Pancreas (tissue), 10 donors: ENCODE measurements around the gene IRX3. TPM values are rescaled to one million over a fixed set of nuclear protein-coding genes. Genes with fewer than 3 reads are reported as not detected.
"Not testable (repeated sequence)": the region's sequence is repeated elsewhere in the genome, so short reads cannot be mapped to it uniquely, and the experiment has no call there.

Experiments used
- ATAC-seq, 4 donors: fragments of 200-7000 bp; cut with Tn5 transposase; one replicate each; pipeline versions ENCODE4 v1.8.0 to v1.9.1; 2020; ENCODE audit warnings: mild to moderate bottlenecking in 4 of 4, moderate library complexity in 4 of 4
- DNase-seq, 6 donors: peaks; one replicate each; pipeline ENCODE4 v3.0.0-alpha.2; 2020
- FAIRE-seq: peaks from 2 replicates; lab custom pipeline; 2012; peaks lifted over from hg19 to GRCh38; lab: Jason Lieb, UNC
- H3K27ac ChIP-seq, 4 donors: fragments of 200-600 bp; sonication (generic); 1 replicate in 3 of 4; 2 replicates in 1 of 4; pipeline versions ENCODE4 v1.5.0 to v1.8.0; 2020
- H3K27me3 ChIP-seq, 4 donors: fragments of 200-600 bp; one replicate each; pipeline ENCODE4 v1.8.0; 2021
- H3K36me3 ChIP-seq, 3 donors: fragments of 200-600 bp; sonication (generic) in 1 of 3; one replicate each; pipeline versions ENCODE4 v1.5.0 to v1.8.0; 2020 to 2021
- H3K4me1 ChIP-seq, 3 donors: fragments of 200-600 bp; one replicate each; pipeline ENCODE4 v1.8.0; 2021
- H3K4me3 ChIP-seq, 4 donors: fragments of 200-600 bp; sonication (generic) in 2 of 4; one replicate each; pipeline versions ENCODE4 v1.5.0 to v1.8.0; 2020 to 2021
- H3K9me3 ChIP-seq, 4 donors: fragments of 200-600 bp; one replicate each; pipeline ENCODE4 v1.8.0; 2021
- CTCF ChIP-seq, 4 donors: fragments of 200-600 bp; sonication (generic) in 3 of 4; IDR thresholded peaks; one replicate each; pipeline versions ENCODE4 v1.5.0 to v1.8.0; 2021; ENCODE audit warnings: antibody characterized with exemption in 4 of 4
- WGBS, 2 donors: extraction: QIAGEN DNeasy Blood & Tissue Kit; methylation state at CpG; one replicate each; pipeline ENCODE4 v1.1.7; 2013; 5-methylcytosine and 5-hydroxymethylcytosine counted together
- intact Hi-C, 3 donors: fragments of 100-400 bp; cut with DNase I; formaldehyde crosslinking; loops; one replicate each; pipeline versions ENCODE4 v1.11.1 to v1.14.2; 2022
- polyA plus RNA-seq, 2 donors: library from polyadenylated mRNA; stranded (reverse); fragments of 200-250 nt; gene quantifications; one replicate each; pipeline ENCODE4 v1.2.3, GENCODE V29; 2013
- total RNA-seq, 6 donors: library from RNA; stranded (reverse); fragmentation: NEBNext Ultra II Directional in 4 of 6; extraction: Animal tissue kit (Norgen Biotek cat#: 25700) in 4 of 6; gene quantifications; one replicate each; pipeline versions ENCODE4 v1.2.1 to v1.2.4, GENCODE V29; 2021 to 2023
- donor health status: healthy with polysubstance abuse.
- donor health status: DM: no; HTN: no; CAD: no; lungs with moderate emphysema.
- donor health status: DM: no; HTN: no; CAD: no.
- donor health status: control.
- donor health status: control.
- donor health status: Bipolar disorder and iron deficiency.
- donor health status: DM: yes; HTN: yes; CAD: no.
- donor health status: DM: no; HTN: no; CAD: no.
- donor health status: DM: no; HTN: no; CAD: no.
- donor health status: DM: yes; HTN: yes; CAD: no.

Gene IRX3
- total and polyA plus RNA-seq, 8 donors: 0.87 to 4.0 (median 2.0) TPM

- ATAC-seq (no peak), FAIRE-seq (no peak), DNase-seq (no peak)
- Histone ChIP-seq H3K27me3 (no peaks in the 10 kb centered on the region), H3K4me3 (no peak overlapping the region), H3K4me1 (no peaks in the 10 kb centered on the region), H3K36me3 (no peaks in the 10 kb centered on the region), H3K27ac (no peak overlapping the region), H3K9me3 (no peaks in the 10 kb centered on the region)
- WGBS, 2 donors: 67 to 81% methylated on average over 7 of the region's 7 CpGs
- TF ChIP-seq CTCF (IDR thresholded peaks at IDR 0.05): no peak
- intact Hi-C loops: no loop called here
Observed at GRCh38 chr16:54253118-54253517, 33.5 kb downstream of the IRX3 start.

GRCh38 chr16:54248863-54249710 is 37.5 kb downstream of the IRX3 start:
- no peaks in the 10 kb centered on the region for H3K9me3 ChIP-seq
- H3K4me1 ChIP-seq: no peaks in the 10 kb centered on the region
- 59 to 70% methylated on average over 7 of the region's 7 CpGs for WGBS, 2 donors
- no peak for TF ChIP-seq CTCF (IDR thresholded peaks at IDR 0.05)
- FAIRE-seq (no peak), DNase-seq (no peak), ATAC-seq (no peak)
- intact Hi-C loops: no loop called here
- no peak overlapping the region for H3K27ac ChIP-seq
- H3K4me3 ChIP-seq: no peak overlapping the region
- H3K27me3 ChIP-seq: no peaks in the 10 kb centered on the region
- H3K36me3 ChIP-seq: no peaks in the 10 kb centered on the region

- not testable (repeated sequence) for FAIRE-seq
Observed at GRCh38 chr16:54247705-54248104, 38.9 kb downstream of the IRX3 start.

GRCh38 chr16:54246454-54246821 is 40.1 kb downstream of the IRX3 start:
- intact Hi-C loops: no loop called here
- no peaks in the 10 kb centered on the region for H3K27me3 ChIP-seq
- no peak for FAIRE-seq
- no peak for TF ChIP-seq CTCF (IDR thresholded peaks at IDR 0.05)
- H3K36me3 ChIP-seq: no peaks in the 10 kb centered on the region
- no peaks in the 10 kb centered on the region for H3K9me3 ChIP-seq
- no peaks in the 10 kb centered on the region for H3K4me1 ChIP-seq
- H3K4me3 ChIP-seq: no peak overlapping the region
- no peak overlapping the region for H3K27ac ChIP-seq
- WGBS, 2 donors: 92 to 95% methylated on average over 4 of the region's 4 CpGs
- no peak for ATAC-seq
- no peak for DNase-seq

More at GRCh38 chr16:54247705-54248104, 38.9 kb downstream of the IRX3 start:
- H3K27ac ChIP-seq, H3K9me3 ChIP-seq, H3K36me3 ChIP-seq, H3K4me1 ChIP-seq, ATAC-seq, H3K27me3 ChIP-seq, DNase-seq, intact Hi-C loops, H3K4me3 ChIP-seq: not testable (repeated sequence)
- WGBS, 2 donors: 77 to 78% methylated on average over 2 of the region's 2 CpGs

GRCh38 chr16:54245788-54246453 is 40.7 kb downstream of the IRX3 start:
- Histone ChIP-seq H3K27me3 (no peaks in the 10 kb centered on the region), H3K36me3 (no peaks in the 10 kb centered on the region), H3K27ac (no peak overlapping the region), H3K4me1 (no peaks in the 10 kb centered on the region), H3K4me3 (no peak overlapping the region), H3K9me3 (no peaks in the 10 kb centered on the region)
- ATAC-seq: no peak
- TF ChIP-seq CTCF (IDR thresholded peaks at IDR 0.05): no peak
- WGBS, 2 donors: 80 to 96% methylated on average over 4 of the region's 4 CpGs
- FAIRE-seq: no peak
- intact Hi-C loops: no loop called here
- DNase-seq: no peak
